GM12878 (cell line): ENCODE measurements around the gene TLR1. TPM values are rescaled to one million over a fixed set of nuclear protein-coding genes. Genes with fewer than 3 reads are reported as not detected.

Experiments used
- ATAC-seq: fragments of 200-7000 bp; cut with Tn5 transposase; 3 replicates; pipeline ENCODE4 v1.9.1; 2020; ENCODE audit warnings: mild to moderate bottlenecking, moderate library complexity
- Bru-seq: library from RNA; stranded (reverse); fragments of 400-500 nt; gene quantifications from one replicate; lab custom pipeline; 2021; lab: Mats Ljungman, UMichigan
- BruChase-seq, 2 experiments: library from RNA; stranded (reverse); fragments of 400-500 nt; gene quantifications; one replicate each; lab custom pipeline; 2021; lab: Mats Ljungman, UMichigan
- BruUV-seq: library from RNA; stranded (reverse); fragments of 400-500 nt; replicated peaks from 2 replicates; lab custom pipeline; 2021; lab: Mats Ljungman, UMichigan
- CTCF ChIA-PET: fragments of 300-600 bp; sonication (Branson Sonifier 250); formaldehyde crosslinking; extraction: SDS; loops from one replicate; lab custom pipeline; 2021; ENCODE audit warnings: inconsistent platforms; lab: Yijun Ruan, JAX
- POLR2A ChIA-PET: fragments of 350-600 bp; formaldehyde crosslinking; extraction: SDS; loops from one replicate; lab custom pipeline; 2021; ENCODE audit warnings: inconsistent platforms; lab: Charles Lee
- RAD21 ChIA-PET: fragments of 300-600 bp; sonication (Branson Sonifier 250); formaldehyde crosslinking; loops from one replicate; lab custom pipeline; 2023; ENCODE audit warnings: antibody characterized with exemption; ENCODE audit not compliant: unreplicated experiment; lab: Charles Lee
- SMC1A ChIA-PET: fragments of 300-600 bp; sonication (Branson Sonifier 250); formaldehyde crosslinking; loops from one replicate; lab custom pipeline; 2023; ENCODE audit not compliant: unreplicated experiment, uncharacterized antibody; lab: Charles Lee
- DNase-seq: peaks from one replicate; pipeline ENCODE4 v3.0.0-alpha.2; 2011; ENCODE audit warnings: low read depth, low spot score
- FAIRE-seq: peaks from 3 replicates; lab custom pipeline; 2011; peaks lifted over from hg19 to GRCh38; lab: Jason Lieb, UNC
- H2AFZ ChIP-seq: 2 replicates; pipeline ENCODE4 v1.6.0; 2011; ENCODE audit warnings: low read depth, low read length, control low read depth; ENCODE audit not compliant: control insufficient read depth
- H3K27ac ChIP-seq: 2 replicates; pipeline ENCODE4 v1.5.1; 2011; ENCODE audit warnings: control low read depth; ENCODE audit not compliant: control insufficient read depth, insufficient read depth
- H3K27me3 ChIP-seq, 2 experiments: replicated peaks in 1 of 2; 2 replicates each; pipeline versions ENCODE4 v1.6.0 to v1.6.1; 2011; ENCODE audit warnings: low read length in 1 of 2; ENCODE audit not compliant: control insufficient read depth in 2 of 2, insufficient read depth in 2 of 2
- H3K36me3 ChIP-seq, 2 experiments: 2 replicates each; pipeline ENCODE4 v1.5.1; 2011; ENCODE audit warnings: low read length in 1 of 2; ENCODE audit not compliant: control insufficient read depth in 2 of 2, insufficient read depth in 2 of 2
- H3K4me1 ChIP-seq: 2 replicates; pipeline ENCODE4 v1.6.1; 2011; ENCODE audit warnings: mild to moderate bottlenecking, low read length, moderate library complexity, mixed read lengths; ENCODE audit not compliant: control insufficient read depth, insufficient read depth
- H3K4me2 ChIP-seq: 2 replicates; pipeline ENCODE4 v1.6.0; 2011; ENCODE audit warnings: control low read depth; ENCODE audit not compliant: control insufficient read depth, insufficient read depth
- H3K4me3 ChIP-seq: fragments of 200-600 bp; sonication (generic); 2 replicates; pipeline ENCODE4 v1.5.1; 2016
- H3K79me2 ChIP-seq: 2 replicates; pipeline ENCODE4 v1.6.0; 2011; ENCODE audit warnings: low read length; ENCODE audit not compliant: control insufficient read depth, insufficient read depth
- H3K9ac ChIP-seq: 2 replicates; pipeline ENCODE4 v1.8.0; 2011; ENCODE audit warnings: low read length, control low read depth, mixed read lengths; ENCODE audit not compliant: control insufficient read depth, insufficient read depth
- H3K9me3 ChIP-seq: replicated peaks from 3 replicates; pipeline ENCODE4 v1.5.1; 2011; ENCODE audit warnings: mild to moderate bottlenecking, low read length; ENCODE audit not compliant: control insufficient read depth, insufficient read depth
- H4K20me1 ChIP-seq: 2 replicates; pipeline ENCODE4 v1.6.0; 2011; ENCODE audit not compliant: control insufficient read depth, insufficient read depth
- ATF7 ChIP-seq: fragments of 450-650 bp; IDR thresholded peaks from 2 replicates; pipeline ENCODE4 v1.6.1; 2016; ENCODE audit warnings: low read depth, mild to moderate bottlenecking
- CREB1 ChIP-seq: IDR thresholded peaks from 2 replicates; pipeline ENCODE4 v1.6.1; 2012; ENCODE audit warnings: low read depth, mild to moderate bottlenecking, inconsistent platforms
- JUND ChIP-seq: IDR thresholded peaks from 2 replicates; pipeline ENCODE4 v1.6.1; 2012; ENCODE audit warnings: low read depth, mild to moderate bottlenecking, low read length, improper control_type of control experiment, moderate library complexity
- MTA2 ChIP-seq: fragments of 450-650 bp; IDR thresholded peaks from 2 replicates; pipeline ENCODE4 v1.6.1; 2016; ENCODE audit warnings: low read depth, mild to moderate bottlenecking, moderate library complexity
- MTA3 ChIP-seq: IDR thresholded peaks from 2 replicates; pipeline ENCODE4 v1.6.1; 2012; ENCODE audit warnings: low read length, inconsistent platforms, borderline replicate concordance
- NBN ChIP-seq: fragments of 450-650 bp; IDR thresholded peaks from 2 replicates; pipeline ENCODE4 v1.6.1; 2016
- PAX8 ChIP-seq: fragments of 450-650 bp; IDR thresholded peaks from 2 replicates; pipeline ENCODE4 v1.6.1; 2017; ENCODE audit warnings: mild to moderate bottlenecking, moderate library complexity
- POLR2A ChIP-seq: IDR thresholded peaks from 2 replicates; pipeline ENCODE4 v1.6.1; 2011; ENCODE audit warnings: low read depth, mild to moderate bottlenecking, low read length
- SPI1 ChIP-seq: IDR thresholded peaks from 2 replicates; pipeline ENCODE4 v1.6.1; 2011; ENCODE audit warnings: low read depth, mild to moderate bottlenecking, low read length, moderate library complexity, borderline replicate concordance; ENCODE audit not compliant: insufficient read depth
- TCF7 ChIP-seq: IDR thresholded peaks from 2 replicates; pipeline ENCODE4 v1.6.1; 2014; ENCODE audit warnings: antibody characterized with exemption, borderline replicate concordance
- ZBTB11 ChIP-seq: fragments of 450-650 bp; formaldehyde crosslinking; IDR thresholded peaks from 2 replicates; pipeline ENCODE4 v1.5.0; 2022; ENCODE audit warnings: mild to moderate bottlenecking, missing genetic modification characterization
- ZNF24 ChIP-seq: fragments of 450-650 bp; IDR thresholded peaks from 2 replicates; pipeline ENCODE4 v1.6.1; 2017; ENCODE audit warnings: antibody characterized with exemption, mild to moderate bottlenecking
- WGBS: methylation state at CpG from one replicate; pipeline ENCODE4 v1.1.6; 2016; ENCODE audit warnings: low lambda C conversion rate; ENCODE audit not compliant: insufficient replicate concordance, insufficient coverage; ENCODE audit errors: missing lambda C conversion rate; 5-methylcytosine and 5-hydroxymethylcytosine counted together
- in situ Hi-C: fragments of 300-500 bp; cut with MboI; formaldehyde crosslinking; loops from 9 replicates; pipeline ENCODE4 v1.14.3; 2018; ENCODE audit warnings: mixed read lengths
- intact Hi-C: fragments of 100-400 bp; cut with micrococcal nuclease; formaldehyde crosslinking; loops from one replicate; pipeline ENCODE4 v1.14.2; 2022; ENCODE audit not compliant: unreplicated experiment
- long read RNA-seq, 2 experiments: library from polyadenylated mRNA; unstranded; transcript quantifications; one replicate each; pipeline ENCODE4 v2.0.0, GENCODE V29; 2019 to 2020
- polyA minus RNA-seq, 3 experiments: library from RNA; depleted of rRNA, polyadenylated mRNA; stranded (reverse); fragments of >200 nt; gene quantifications; 2 replicates each; pipeline ENCODE4 v1.2.3, GENCODE V29; 2011
- polyA plus RNA-seq, 11 experiments: library from polyadenylated mRNA; depleted of rRNA in 4 of 11; unstranded in 6 of 11; stranded (reverse) in 5 of 11; fragments of >200 nt; fragmentation: Nextera tagmentation in 4 of 11; fragmentation: Illumina TruSeq in 1 of 11; extraction: Ambion mirVana in 4 of 11; extraction: Trizol in 1 of 11; gene quantifications; 1 replicate in 1 of 11; 2 replicates in 10 of 11; pipeline versions ENCODE4 v1.2.1 to v1.2.3, GENCODE V29; 2011 to 2016; ENCODE audit warnings: inconsistent platforms in 2 of 11, missing spikeins in 2 of 11, low read depth in 1 of 11
- total RNA-seq, 4 experiments: library from RNA; depleted of rRNA in 3 of 4; stranded (reverse); fragments of >200 nt in 3 of 4; fragmentation: Illumina TruSeq in 1 of 4; extraction: Trizol in 1 of 4; gene quantifications; 2 replicates each; pipeline versions ENCODE4 v1.2.1 to v1.2.3, GENCODE V29; 2013 to 2021

The TLR1 gene
- 324 and 329 TPM in 2 replicates for total RNA-seq (2013; cell fraction: nucleolus; rRNA removed)
- 33.7 and 41.4 TPM in 2 replicates for total RNA-seq (2014; rRNA removed)
- 33.9 and 35.1 TPM in 2 replicates for total RNA-seq (2014; rRNA removed; fragmentation: Illumina TruSeq; extraction: Trizol)
- 22.4 and 22.9 TPM in 2 replicates for total RNA-seq (2021)
- 21.7 TPM for polyA plus RNA-seq (2011; ENCODE audit: low read depth)
- polyA plus RNA-seq (2011; rRNA removed), result 57.1 and 86.9 TPM in 2 replicates
- 22.3 and 24.5 TPM in 2 replicates for polyA plus RNA-seq (2011; cell fraction: cytosol; rRNA removed)
- 41.1 and 61.6 TPM in 2 replicates for polyA plus RNA-seq (2011; cell fraction: nucleus; rRNA removed)
- polyA plus RNA-seq (2012), result 26.0 and 27.3 TPM in 2 replicates
- 35.0 and 46.6 TPM in 2 replicates for polyA plus RNA-seq (2014; fragmentation: Illumina TruSeq; extraction: Trizol)
- polyA plus RNA-seq (2014; fragmentation: Nextera tagmentation; extraction: Ambion mirVana), result 1 to 10 TPM; 9.3 to 9.5 TPM
- polyA plus RNA-seq (2014; rRNA removed), result 13.0 and 16.5 TPM in 2 replicates
- polyA plus RNA-seq (2016; fragmentation: Nextera tagmentation; extraction: Ambion mirVana), result 10 to 100 TPM; 17.1 to 17.9 TPM
- 75.7 and 81.3 TPM in 2 replicates for polyA minus RNA-seq (2011; rRNA and poly(A)+ RNA removed)
- 20.4 and 25.1 TPM in 2 replicates for polyA minus RNA-seq (2011; cell fraction: cytosol; rRNA and poly(A)+ RNA removed)
- polyA minus RNA-seq (2011; cell fraction: nucleus; rRNA and poly(A)+ RNA removed), result 110 and 111 TPM in 2 replicates
- Bru-seq, nascent RNA, result percentile 99 among the genes with signal in this experiment
- percentile 91 among the genes with signal in this experiment for BruChase-seq, experiment 1, labeled RNA remaining after a 6-hour chase
- BruChase-seq, experiment 2, labeled RNA remaining after a 2-hour chase, result percentile 96 among the genes with signal in this experiment
- long read RNA-seq, experiment 1, partial matches to known transcripts, result 1 of 10 reads
- long read RNA-seq, experiment 1, other reads (novel, unspliced or antisense), result 4 of 10 reads
- long read RNA-seq, experiment 2, transcript TLR1-206 (2 exons, 605 nt), result minor isoform, 8 of 99 reads
- long read RNA-seq, experiment 2, transcript TLR1-204 (2 exons, 648 nt), result minor isoform, 5 of 99 reads
- long read RNA-seq, experiment 2, transcript TLR1-201 (4 exons, 2,849 nt), result major isoform, 17 of 99 reads
- long read RNA-seq, experiment 2, partial matches to known transcripts, result 12 of 99 reads
- long read RNA-seq, experiment 2, other reads (novel, unspliced or antisense), result 53 of 99 reads

GRCh38 chr4:38804654-38805295, at the start of gene TLR1:
TLR1 (minus strand) TSS chr4:38804791; CDS start chr4:38798831, 5,960 bp downstream.
- RAD21 ChIA-PET, result interaction anchor here (0.6 to 6.7 kb wide), 28 partner anchors 13 to 726 kb away, joined by 3 to 216 read pairs (median 6); partner anchors contain the start of gene TLR10
- H3K36me3 ChIP-seq, result peaks cover 3 to 6% of the 10 kb centered on the region in 2 experiments; a peak in 3 of 4 replicates
- in situ Hi-C loops (loop anchor here (25.0 kb wide), 1 partner anchor 1383 kb away; the partner anchor contains the start of gene RHOH), intact Hi-C loops (loop anchor here (1.0 to 2.0 kb wide), 6 partner anchors 14 to 673 kb away; partner anchors contain the start of genes TLR10, TLR6 and TMEM156)
- peak within 1 kb of the TSS; percentile 73 for H3K4me2 ChIP-seq
- peaks cover 20% of the 10 kb centered on the region for H3K4me1 ChIP-seq
- H4K20me1 ChIP-seq, result no peaks in the 10 kb centered on the region
- DNase-seq (peak; percentile 62), ATAC-seq (peak; percentile 67), FAIRE-seq (no peak)
- CTCF ChIA-PET, result interaction anchor here (0.6 to 7.0 kb wide), 27 partner anchors 9 to 676 kb away, joined by 3 to 175 read pairs (median 6); partner anchors contain the start of genes TLR10 and TLR6
- POLR2A ChIA-PET, result interaction anchor here (0.9 to 6.8 kb wide), 11 partner anchors 14 to 623 kb away, joined by 3 to 110 read pairs (median 10); partner anchors contain the start of genes TLR10 and TLR6
- no peaks in the 10 kb centered on the region for H3K27me3 ChIP-seq
- SMC1A ChIA-PET, result interaction anchor here (0.8 to 13.9 kb wide), 30 partner anchors 12 to 676 kb away, joined by 3 to 278 read pairs (median 6); partner anchors contain the start of genes TLR10, TLR6 and TMEM156
- under 1% methylated on average over 7 of the region's 7 CpGs for WGBS
- BruUV-seq, result no TSS peak
- H3K27ac ChIP-seq, result peak within 1 kb of the TSS; percentile 86
- H3K4me3 ChIP-seq, result peak within 1 kb of the TSS; percentile 41
- H3K9me3 ChIP-seq, result peaks cover 32% of the 10 kb centered on the region
- H3K79me2 ChIP-seq, result peaks cover 29% of the 10 kb centered on the region
- H3K9ac ChIP-seq, result peak within 1 kb of the TSS; percentile 78
- no peak within 1 kb of the TSS for H2AFZ ChIP-seq
- TF ChIP-seq POLR2A, result no peak
- TF ChIP-seq CREB1, result no peak
- TF ChIP-seq NBN, result no peak
- no peak for TF ChIP-seq TCF7
- TF ChIP-seq SPI1, result no peak
- TF ChIP-seq ZBTB11, result no peak
- TF ChIP-seq JUND, result no peak
- TF ChIP-seq MTA2, result no peak
- TF ChIP-seq PAX8, result no peak; the same call in 1 of the 2 replicates
- TF ChIP-seq ZNF24, result no peak
- peak; percentile 40; the same call in 1 of the 2 replicates for TF ChIP-seq MTA3
- peak; percentile 81 for TF ChIP-seq ATF7
